CD4-positive, alpha-beta T cell treated with Interleukin-6 at 100 ng/mL for 8 hours (primary cell): ENCODE results near the gene NME9.

Source experiments
- DNase-seq: peaks from one replicate; pipeline ENCODE4 v3.0.0-alpha.2; 2020; ENCODE audit warnings: mixed read lengths, low spot score

The NME9 gene

GRCh38 chr3:138281561-138281960 is 48.1 kb downstream of the NME9 start:
- DNase-seq, result no peak

GRCh38 chr3:138271189-138271794 is 58.4 kb downstream of the NME9 start:
- no peak for DNase-seq

- DNase-seq, result no peak
These were observed 59.4 kb downstream of the NME9 start for GRCh38 chr3:138270245-138270644.

- DNase-seq, result no peak
These were observed 62.6 kb downstream of the NME9 start for GRCh38 chr3:138267083-138267482.

GRCh38 chr3:138265745-138266144 is 63.9 kb downstream of the NME9 start:
- no peak for DNase-seq

- DNase-seq, result no peak
These were observed 66.5 kb downstream of the NME9 start for GRCh38 chr3:138263104-138263503.

GRCh38 chr3:138260611-138261010 is 69.0 kb downstream of the NME9 start:
- DNase-seq, result no peak

GRCh38 chr3:138259126-138259525 is 70.5 kb downstream of the NME9 start:
- no peak for DNase-seq

- no peak for DNase-seq
These were observed 71.7 kb downstream of the NME9 start for GRCh38 chr3:138257986-138258385.

GRCh38 chr3:138256022-138256421 is 73.6 kb downstream of the NME9 start:
- no peak for DNase-seq

- DNase-seq, result no peak
These were observed 75.4 kb downstream of the NME9 start for GRCh38 chr3:138254216-138254615.

GRCh38 chr3:138253609-138254008 is 76.0 kb downstream of the NME9 start:
- DNase-seq, result no peak
